Subcutaneous abdominal adipose tissue (tissue), 5 donors: Measurements from ENCODE around the gene BRD7.

ENCODE experiments used
- H3K27ac ChIP-seq: one replicate; pipeline ENCODE4 v1.7.0; 2013; ENCODE audit warnings: low read depth, mild to moderate bottlenecking, inconsistent platforms, low read length, moderate library complexity
- H3K27me3 ChIP-seq, 5 donors: one replicate each; pipeline ENCODE4 v1.7.0; 2013; ENCODE audit warnings: low read length in 5 of 5, inconsistent platforms in 1 of 5; ENCODE audit not compliant: control insufficient read depth in 5 of 5, insufficient read depth in 4 of 5
- H3K36me3 ChIP-seq, 5 donors: one replicate each; pipeline ENCODE4 v1.7.0; 2013; ENCODE audit warnings: low read length in 5 of 5; ENCODE audit not compliant: control insufficient read depth in 5 of 5, insufficient read depth in 5 of 5
- H3K4me1 ChIP-seq, 5 donors: one replicate each; pipeline ENCODE4 v1.7.0; 2013; ENCODE audit warnings: low read length in 5 of 5, mild to moderate bottlenecking in 3 of 5, moderate library complexity in 1 of 5; ENCODE audit not compliant: control insufficient read depth in 5 of 5, insufficient read depth in 5 of 5
- H3K4me3 ChIP-seq, 5 donors: one replicate each; pipeline ENCODE4 v1.7.0; 2013; ENCODE audit warnings: low read length in 5 of 5, low read depth in 1 of 5
- H3K9ac ChIP-seq, 5 donors: one replicate each; pipeline ENCODE4 v1.7.0; 2013; ENCODE audit warnings: low read length in 5 of 5, mild to moderate bottlenecking in 4 of 5, moderate library complexity in 3 of 5
- H3K9me3 ChIP-seq, 5 donors: one replicate each; pipeline ENCODE4 v1.7.0; 2013; ENCODE audit warnings: low read length in 5 of 5; ENCODE audit not compliant: control insufficient read depth in 5 of 5
- donor health status: healthy.
- donor health status: healthy.
- donor health status: healthy.
- donor health status: healthy.
- donor health status: healthy.

BRD7 gene

GRCh38 chr16:50313596-50314478 lies 55.0 kb downstream of the BRD7 start:
- Histone ChIP-seq H3K4me3 (no peak overlapping the region), H3K9me3 (no peaks in the 10 kb centered on the region), H3K27ac (no peak overlapping the region), H3K27me3 (no peaks in the 10 kb centered on the region), H3K9ac (no peak overlapping the region), H3K4me1 (peaks cover 0 to 26% (median 16%) of the 10 kb centered on the region in 5 donors), H3K36me3 (peaks cover 4 to 87% (median 64%) of the 10 kb centered on the region in 5 donors)

GRCh38 chr16:50311891-50312501 lies 56.8 kb downstream of the BRD7 start:
- Histone ChIP-seq H3K27ac (no peak overlapping the region), H3K27me3 (no peaks in the 10 kb centered on the region), H3K36me3 (peaks cover 0 to 83% (median 50%) of the 10 kb centered on the region in 5 donors)

GRCh38 chr16:50311134-50311528 lies 57.7 kb downstream of the BRD7 start:
- no peaks in the 10 kb centered on the region for H3K9me3 ChIP-seq
- no peak overlapping the region for H3K9ac ChIP-seq
- peaks cover 0 to 77% (median 43%) of the 10 kb centered on the region in 5 donors for H3K36me3 ChIP-seq
- no peaks in the 10 kb centered on the region for H3K27me3 ChIP-seq
- H3K4me1 ChIP-seq, result peaks cover 0 to 25% (median 16%) of the 10 kb centered on the region in 5 donors
- H3K4me3 ChIP-seq, result no peak overlapping the region
- no peak overlapping the region for H3K27ac ChIP-seq

More at GRCh38 chr16:50311891-50312501, 56.8 kb downstream of the BRD7 start:
- Histone ChIP-seq H3K4me3 (no peak overlapping the region), H3K9ac (no peak overlapping the region), H3K9me3 (no peaks in the 10 kb centered on the region), H3K4me1 (peaks cover 0 to 26% (median 16%) of the 10 kb centered on the region in 5 donors)

GRCh38 chr16:50310308-50311133 lies 58.3 kb downstream of the BRD7 start:
- H3K27ac ChIP-seq, result no peak overlapping the region
- no peaks in the 10 kb centered on the region for H3K27me3 ChIP-seq

GRCh38 chr16:50309527-50310307 lies 59.1 kb downstream of the BRD7 start:
- Histone ChIP-seq H3K9ac (peak overlapping the region in 1 of 5 donors; percentile 2), H3K27me3 (no peaks in the 10 kb centered on the region), H3K9me3 (no peaks in the 10 kb centered on the region)

More at GRCh38 chr16:50310308-50311133, 58.3 kb downstream of the BRD7 start:
- H3K9me3 ChIP-seq, result no peaks in the 10 kb centered on the region
- peaks cover 0 to 77% (median 38%) of the 10 kb centered on the region in 5 donors for H3K36me3 ChIP-seq
- H3K4me3 ChIP-seq, result no peak overlapping the region
- peaks cover 0 to 20% (median 14%) of the 10 kb centered on the region in 5 donors for H3K4me1 ChIP-seq
- no peak overlapping the region for H3K9ac ChIP-seq

GRCh38 chr16:50309156-50309526 lies 59.6 kb downstream of the BRD7 start:
- Histone ChIP-seq H3K4me3 (no peak overlapping the region), H3K27ac (no peak overlapping the region), H3K36me3 (peaks cover 0 to 77% (median 26%) of the 10 kb centered on the region in 5 donors), H3K27me3 (no peaks in the 10 kb centered on the region), H3K9me3 (no peaks in the 10 kb centered on the region), H3K4me1 (peaks cover 0 to 17% (median 13%) of the 10 kb centered on the region in 5 donors), H3K9ac (peak overlapping the region in 1 of 5 donors; percentile 2)

More at GRCh38 chr16:50309527-50310307, 59.1 kb downstream of the BRD7 start:
- peaks cover 0 to 77% (median 30%) of the 10 kb centered on the region in 5 donors for H3K36me3 ChIP-seq
- H3K4me3 ChIP-seq, result no peak overlapping the region
- peaks cover 0 to 18% (median 14%) of the 10 kb centered on the region in 5 donors for H3K4me1 ChIP-seq
- H3K27ac ChIP-seq, result no peak overlapping the region

- Histone ChIP-seq H3K9ac (no peak overlapping the region), H3K27ac (no peak overlapping the region), H3K27me3 (no peaks in the 10 kb centered on the region), H3K4me3 (no peak overlapping the region), H3K9me3 (no peaks in the 10 kb centered on the region), H3K4me1 (peaks cover 0 to 11% (median 8%) of the 10 kb centered on the region in 5 donors), H3K36me3 (peaks cover 0 to 73% (median 19%) of the 10 kb centered on the region in 5 donors)
Observed at GRCh38 chr16:50308237-50308965, 60.4 kb downstream of the BRD7 start.

- no peak overlapping the region for H3K27ac ChIP-seq
Observed at GRCh38 chr16:50306287-50306686, 62.5 kb downstream of the BRD7 start.

More at GRCh38 chr16:50306287-50306686, 62.5 kb downstream of the BRD7 start:
- no peaks in the 10 kb centered on the region for H3K9me3 ChIP-seq
- no peaks in the 10 kb centered on the region for H3K27me3 ChIP-seq
- H3K9ac ChIP-seq, result no peak overlapping the region
- peaks cover under 1 to 13% (median 8%) of the 10 kb centered on the region in 5 donors for H3K4me1 ChIP-seq
- no peak overlapping the region for H3K4me3 ChIP-seq
- H3K36me3 ChIP-seq, result peaks cover 0 to 71% (median 13%) of the 10 kb centered on the region in 5 donors
